ENCODE data around the gene FLRT1. TPM values are rescaled to one million over a fixed set of nuclear protein-coding genes. Genes with fewer than 3 reads are reported as not detected.

FLRT1 gene
- total and polyA plus RNA-seq, 5 donors from 2014 or later: 0.21 TPM; not detected in 4

GRCh38 chr11:63997104-63997700 is 38.5 kb upstream of the FLRT1 start:
- no peak overlapping the region for H3K4me3 Mint-ChIP-seq
- no peak overlapping the region for H3K27ac Mint-ChIP-seq
- Histone ChIP-seq H3K27ac (ENCODE audit: insufficient read depth, low read length, poor library complexity, severe bottlenecking) (no peak overlapping the region), H3K9me3 (ENCODE audit: control insufficient read depth in 2 of 2, low read length in 2 of 2) (no peaks in the 10 kb centered on the region), H3K36me3 (ENCODE audit: control insufficient read depth, insufficient read depth, low read length) (peaks cover 33% of the 10 kb centered on the region), H3K4me3 (ENCODE audit: low read depth, low read length) (no peak overlapping the region), H3K27me3 (ENCODE audit: control insufficient read depth, insufficient read depth, low read length) (no peaks in the 10 kb centered on the region), H3K4me1 (ENCODE audit: control insufficient read depth, insufficient read depth, low read length, poor library complexity, severe bottlenecking) (peaks cover 21% of the 10 kb centered on the region)
- ATAC-seq (ENCODE audit: low read depth in 2 of 2) (no peak), DNase-seq (no peak)
- no peaks in the 10 kb centered on the region for H3K9me3 Mint-ChIP-seq
- peaks cover 7% of the 10 kb centered on the region for H3K27me3 Mint-ChIP-seq
- H3K36me3 Mint-ChIP-seq: peaks cover 15% of the 10 kb centered on the region
- peaks cover 0 to 22% (median 9%) of the 10 kb centered on the region in 4 donors for H3K4me1 Mint-ChIP-seq

DNA sequence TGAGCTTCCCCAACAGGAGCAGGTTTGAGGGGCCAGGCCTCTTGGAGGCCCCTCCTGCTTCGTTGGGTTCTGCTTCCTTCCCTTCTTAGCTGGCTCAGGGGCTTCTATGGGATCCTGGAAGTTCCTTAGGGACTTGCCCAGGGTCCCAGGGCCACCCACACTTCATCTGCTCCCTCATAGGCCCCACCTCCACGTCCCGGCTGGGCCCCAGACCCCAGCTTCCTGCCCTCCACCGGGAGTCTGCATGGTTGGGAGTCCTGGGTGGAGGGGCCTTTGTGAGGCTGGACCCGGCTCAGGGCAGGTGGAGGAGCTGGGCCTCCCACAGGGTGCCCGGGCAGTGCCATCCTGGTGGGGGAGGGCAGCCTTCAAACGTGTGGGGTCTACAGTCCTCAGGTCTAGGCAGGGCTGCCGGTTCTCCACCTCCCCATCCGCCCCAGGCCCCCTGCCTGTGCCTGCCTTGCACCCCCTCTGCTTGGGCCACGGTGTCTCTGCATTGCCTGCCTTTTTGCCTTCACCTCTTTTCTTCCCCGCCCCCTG is 37.9 kb upstream of the FLRT1 start:
- no peak for DNase-seq
- Histone ChIP-seq H3K9me3 (ENCODE audit: control insufficient read depth in 2 of 2, low read length in 2 of 2) (no peaks in the 10 kb centered on the region), H3K27me3 (ENCODE audit: control insufficient read depth, insufficient read depth, low read length) (no peaks in the 10 kb centered on the region), H3K36me3 (ENCODE audit: control insufficient read depth, insufficient read depth, low read length) (peaks cover 32% of the 10 kb centered on the region), H3K4me3 (ENCODE audit: low read depth, low read length) (no peak overlapping the region), H3K4me1 (ENCODE audit: control insufficient read depth, insufficient read depth, low read length, poor library complexity, severe bottlenecking) (peaks cover 21% of the 10 kb centered on the region), H3K27ac (ENCODE audit: insufficient read depth, low read length, poor library complexity, severe bottlenecking) (no peak overlapping the region)
- Mint-ChIP-seq H3K4me1 (peaks cover 0 to 22% (median 8%) of the 10 kb centered on the region in 4 donors), H3K4me3 (peak overlapping the region in 2 of 4 donors; percentile 32 to 54), H3K9me3 (no peaks in the 10 kb centered on the region), H3K27ac (peak overlapping the region in 1 of 3 donors; percentile 34), H3K27me3 (peaks cover 11% of the 10 kb centered on the region), H3K36me3 (peaks cover 15% of the 10 kb centered on the region)
- ATAC-seq (ENCODE audit: low read depth in 2 of 2): no peak

GRCh38 chr11:63998558-63999348 is 37.0 kb upstream of the FLRT1 start:
- DNase-seq (no peak), ATAC-seq (ENCODE audit: low read depth in 2 of 2) (no peak)
- peaks cover 0 to 18% (median 4%) of the 10 kb centered on the region in 4 donors for H3K4me1 Mint-ChIP-seq
- H3K9me3 Mint-ChIP-seq: no peaks in the 10 kb centered on the region
- H3K9me3 ChIP-seq (ENCODE audit: control insufficient read depth in 2 of 2, low read length in 2 of 2): no peaks in the 10 kb centered on the region
- H3K4me1 ChIP-seq (ENCODE audit: control insufficient read depth, insufficient read depth, low read length, poor library complexity, severe bottlenecking): peaks cover 21% of the 10 kb centered on the region
- H3K4me3 Mint-ChIP-seq: peak overlapping the region in 2 of 4 donors; percentile 38 to 54
- no peak overlapping the region for H3K4me3 ChIP-seq (ENCODE audit: low read depth, low read length)
- peaks cover 12% of the 10 kb centered on the region for H3K36me3 Mint-ChIP-seq
- H3K27me3 ChIP-seq (ENCODE audit: control insufficient read depth, insufficient read depth, low read length): no peaks in the 10 kb centered on the region
- peaks cover 13% of the 10 kb centered on the region for H3K27me3 Mint-ChIP-seq
- H3K27ac ChIP-seq (ENCODE audit: insufficient read depth, low read length, poor library complexity, severe bottlenecking): no peak overlapping the region
- peak overlapping the region in 1 of 3 donors; percentile 38 for H3K27ac Mint-ChIP-seq
- H3K36me3 ChIP-seq (ENCODE audit: control insufficient read depth, insufficient read depth, low read length): peaks cover 26% of the 10 kb centered on the region

GRCh38 chr11:63999349-64000025 is 36.2 kb upstream of the FLRT1 start:
- H3K9me3 ChIP-seq (ENCODE audit: control insufficient read depth in 2 of 2, low read length in 2 of 2): no peaks in the 10 kb centered on the region
- H3K4me1 ChIP-seq (ENCODE audit: control insufficient read depth, insufficient read depth, low read length, poor library complexity, severe bottlenecking): peaks cover 21% of the 10 kb centered on the region
- no peaks in the 10 kb centered on the region for H3K9me3 Mint-ChIP-seq
- H3K36me3 Mint-ChIP-seq: peaks cover 12% of the 10 kb centered on the region
- no peak overlapping the region for H3K4me3 ChIP-seq (ENCODE audit: low read depth, low read length)
- H3K36me3 ChIP-seq (ENCODE audit: control insufficient read depth, insufficient read depth, low read length): peaks cover 23% of the 10 kb centered on the region
- peak overlapping the region in 3 of 4 donors; percentile 35 to 77 (median 41) for H3K4me3 Mint-ChIP-seq
- H3K27me3 ChIP-seq (ENCODE audit: control insufficient read depth, insufficient read depth, low read length): no peaks in the 10 kb centered on the region
- H3K27ac Mint-ChIP-seq: no peak overlapping the region
- peak; percentile 44 to 48 for ATAC-seq (ENCODE audit: low read depth in 2 of 2)
- no peak overlapping the region for H3K27ac ChIP-seq (ENCODE audit: insufficient read depth, low read length, poor library complexity, severe bottlenecking)
- DNase-seq: peak; percentile 49 to 58 (median 53)
- peaks cover 0 to 16% (median 3%) of the 10 kb centered on the region in 4 donors for H3K4me1 Mint-ChIP-seq
- H3K27me3 Mint-ChIP-seq: peaks cover 13% of the 10 kb centered on the region

DNA sequence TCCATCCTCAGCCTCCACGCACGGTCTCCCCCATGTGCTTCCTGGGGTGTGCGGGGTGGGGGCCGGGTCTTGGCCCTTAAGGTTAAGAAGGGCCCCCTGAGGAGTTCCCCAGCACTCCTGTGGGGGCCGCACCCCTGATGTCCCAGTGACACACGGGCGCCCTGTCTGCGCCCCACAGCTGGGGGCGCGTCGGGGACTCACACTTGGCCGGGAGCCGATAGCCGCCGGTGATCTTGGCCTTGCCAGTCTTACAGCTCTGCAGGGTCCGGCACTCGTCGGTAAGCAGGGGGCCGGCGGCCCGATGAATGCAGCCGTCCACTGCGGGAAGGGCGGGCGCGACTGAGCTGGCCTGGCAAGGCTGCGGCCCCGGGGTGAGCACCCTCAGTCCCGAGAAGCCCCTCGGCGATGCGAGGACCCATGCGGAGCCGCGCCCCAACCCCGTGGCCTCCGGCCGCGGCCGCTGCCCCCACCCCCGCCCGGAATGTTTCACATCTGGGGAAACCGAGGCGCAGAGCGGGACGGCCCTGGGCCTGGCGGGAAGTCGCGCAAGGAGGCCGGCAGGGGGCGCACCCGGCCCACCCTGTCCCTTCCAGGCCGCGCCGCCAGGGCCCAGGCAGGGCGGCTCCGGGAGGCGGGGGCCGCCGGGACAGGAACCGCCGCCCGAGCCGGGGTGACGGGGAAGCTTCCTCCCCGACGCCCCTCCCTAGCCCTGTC is 35.5 kb upstream of the FLRT1 start:
- peaks cover 18% of the 10 kb centered on the region for H3K36me3 ChIP-seq (ENCODE audit: control insufficient read depth, insufficient read depth, low read length)
- no peak overlapping the region for H3K27ac Mint-ChIP-seq
- peak; percentile 76 to 81 for ATAC-seq (ENCODE audit: low read depth in 2 of 2)
- H3K4me3 Mint-ChIP-seq: peak overlapping the region in 3 of 4 donors; percentile 35 to 77 (median 41)
- peaks cover 13% of the 10 kb centered on the region for H3K27me3 Mint-ChIP-seq
- no peak overlapping the region for H3K27ac ChIP-seq (ENCODE audit: insufficient read depth, low read length, poor library complexity, severe bottlenecking)
- H3K27me3 ChIP-seq (ENCODE audit: control insufficient read depth, insufficient read depth, low read length): no peaks in the 10 kb centered on the region
- peaks cover 21% of the 10 kb centered on the region for H3K4me1 ChIP-seq (ENCODE audit: control insufficient read depth, insufficient read depth, low read length, poor library complexity, severe bottlenecking)
- no peak overlapping the region for H3K4me3 ChIP-seq (ENCODE audit: low read depth, low read length)
- H3K4me1 Mint-ChIP-seq: peaks cover 0 to 13% (median 3%) of the 10 kb centered on the region in 4 donors
- no peaks in the 10 kb centered on the region for H3K9me3 Mint-ChIP-seq
- H3K9me3 ChIP-seq (ENCODE audit: control insufficient read depth in 2 of 2, low read length in 2 of 2): no peaks in the 10 kb centered on the region
- peaks cover 7% of the 10 kb centered on the region for H3K36me3 Mint-ChIP-seq
- DNase-seq: peak; percentile 64 to 85 (median 72)

DNA sequence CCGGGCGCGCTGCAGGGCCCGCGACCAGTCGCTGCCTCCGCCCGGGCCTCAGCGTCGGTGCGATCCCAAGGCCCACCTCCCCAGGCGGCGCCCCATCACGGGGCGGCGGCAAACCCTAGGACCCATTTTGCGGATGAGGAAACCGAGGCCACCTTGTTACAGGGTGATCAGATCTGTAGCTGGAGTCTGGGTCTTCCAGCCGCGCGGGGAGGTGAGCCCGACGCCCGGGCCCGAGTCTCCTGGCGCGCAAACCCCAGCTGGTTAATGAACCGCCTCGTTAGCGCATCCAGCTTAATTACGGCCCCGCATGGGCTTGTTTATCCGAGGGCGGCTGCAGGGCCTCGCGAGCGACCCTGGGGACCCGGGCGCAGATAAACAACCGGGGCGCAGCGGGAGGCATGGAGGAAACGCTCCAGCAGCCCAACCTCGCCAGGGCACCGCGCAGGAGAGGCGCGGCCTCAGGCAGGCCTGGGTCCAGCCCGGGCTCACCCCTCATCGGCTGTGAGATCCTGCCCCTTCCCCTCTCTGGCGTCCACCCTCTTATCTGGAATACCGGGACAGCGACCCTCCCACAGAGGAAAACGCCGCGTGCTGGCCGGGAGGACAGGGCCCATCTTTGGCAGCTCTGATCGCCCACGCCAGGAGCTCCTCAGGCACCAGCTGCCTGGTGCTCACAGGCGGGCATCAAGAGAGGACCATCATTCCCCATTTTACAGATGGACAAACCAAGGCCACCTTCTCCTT is 34.8 kb upstream of the FLRT1 start:
- H3K36me3 ChIP-seq (ENCODE audit: control insufficient read depth, insufficient read depth, low read length): peaks cover 17% of the 10 kb centered on the region
- H3K27me3 ChIP-seq (ENCODE audit: control insufficient read depth, insufficient read depth, low read length): no peaks in the 10 kb centered on the region
- Mint-ChIP-seq H3K36me3 (peaks cover 7% of the 10 kb centered on the region), H3K27ac (no peak overlapping the region), H3K4me3 (peak overlapping the region; percentile 43 to 69 (median 60)), H3K27me3 (peaks cover 13% of the 10 kb centered on the region), H3K4me1 (peaks cover 0 to 13% (median 3%) of the 10 kb centered on the region in 4 donors), H3K9me3 (no peaks in the 10 kb centered on the region)
- H3K4me1 ChIP-seq (ENCODE audit: control insufficient read depth, insufficient read depth, low read length, poor library complexity, severe bottlenecking): peaks cover 21% of the 10 kb centered on the region
- DNase-seq (no peak), ATAC-seq (ENCODE audit: low read depth in 2 of 2) (no peak)
- no peak overlapping the region for H3K4me3 ChIP-seq (ENCODE audit: low read depth, low read length)
- no peaks in the 10 kb centered on the region for H3K9me3 ChIP-seq (ENCODE audit: control insufficient read depth in 2 of 2, low read length in 2 of 2)
- no peak overlapping the region for H3K27ac ChIP-seq (ENCODE audit: insufficient read depth, low read length, poor library complexity, severe bottlenecking)

Measured in CD4-positive, CD25-positive, alpha-beta regulatory T cell (primary cell).